SU-DHL-6 (cell line): ENCODE results near the gene PTGR1.

Experiments used
- H2AFZ ChIP-seq: fragments of 200-600 bp; sonication (generic); 2 replicates; pipeline ENCODE4 v1.6.1; 2014; ENCODE audit warnings: low read depth, mild to moderate bottlenecking, moderate library complexity, mixed read lengths, antibody characterized with exemption, low read length; ENCODE audit not compliant: severe bottlenecking
- H3F3A ChIP-seq: fragments of 200-600 bp; shearing (Covaris generic); 2 replicates; pipeline ENCODE4 v1.6.0; 2016; ENCODE audit warnings: antibody characterized with exemption, mild to moderate bottlenecking; ENCODE audit not compliant: insufficient read depth
- H3K27ac ChIP-seq: fragments of 200-600 bp; sonication (generic); 2 replicates; pipeline ENCODE4 v1.5.1; 2016; ENCODE audit warnings: low read depth, mild to moderate bottlenecking, low read length, moderate library complexity, mixed read lengths
- H3K27me3 ChIP-seq: fragments of 200-600 bp; sonication (generic), shearing (Covaris generic); 2 replicates; pipeline ENCODE4 v1.6.0; 2014; ENCODE audit warnings: mild to moderate bottlenecking, low read length
- H3K36me3 ChIP-seq: fragments of 200-600 bp; sonication (generic); 2 replicates; pipeline ENCODE4 v1.6.1; 2014; ENCODE audit warnings: mild to moderate bottlenecking, low read length, mixed read lengths
- H3K4me2 ChIP-seq: fragments of 300-600, 200-600 bp; shearing (Covaris generic), sonication (generic); 2 replicates; pipeline ENCODE4 v1.6.0; 2014; ENCODE audit warnings: low read length, low read depth, mild to moderate bottlenecking; ENCODE audit not compliant: poor library complexity, severe bottlenecking
- H3K4me3 ChIP-seq: fragments of 200-600 bp; sonication (generic); 2 replicates; pipeline ENCODE4 v1.5.1; 2014; ENCODE audit warnings: antibody characterized with exemption, low read length, mild to moderate bottlenecking, mixed read lengths; ENCODE audit not compliant: insufficient read depth, poor library complexity, severe bottlenecking
- H3K79me2 ChIP-seq: fragments of 200-600 bp; sonication (generic); 2 replicates; pipeline ENCODE4 v1.6.1; 2014; ENCODE audit warnings: mild to moderate bottlenecking, low read length, moderate library complexity; ENCODE audit not compliant: insufficient read depth
- H3K9ac ChIP-seq: fragments of 200-600 bp; sonication (generic); 2 replicates; pipeline ENCODE4 v1.7.0; 2014; ENCODE audit warnings: mild to moderate bottlenecking, low read length
- H3K9me2 ChIP-seq: fragments of 200-600 bp; sonication (generic); replicated peaks from 2 replicates; pipeline ENCODE4 v1.6.1; 2014; ENCODE audit warnings: low read length; ENCODE audit not compliant: insufficient read depth
- H3K9me3 ChIP-seq: fragments of 200-600 bp; sonication (generic); 2 replicates; pipeline ENCODE4 v1.6.1; 2014; ENCODE audit warnings: low read length, mixed read lengths; ENCODE audit not compliant: insufficient read depth
- H4K20me1 ChIP-seq: fragments of 200-600 bp; sonication (generic); 2 replicates; pipeline ENCODE4 v1.6.1; 2014; ENCODE audit warnings: low read depth, mild to moderate bottlenecking, antibody characterized with exemption, low read length, moderate library complexity, mixed read lengths
- CTCF ChIP-seq: fragments of 200-600 bp; sonication (generic); IDR thresholded peaks from one replicate; pipeline ENCODE4 v1.5.1; 2017; ENCODE audit warnings: antibody characterized with exemption, mild to moderate bottlenecking, low read length, moderate library complexity; ENCODE audit not compliant: insufficient read depth, poor library complexity, severe bottlenecking
- EZH2phosphoT487 ChIP-seq: fragments of 200-600 bp; sonication (generic), shearing (Covaris generic); conservative IDR thresholded peaks from 2 replicates; pipeline ENCODE4 v1.6.1; 2018; ENCODE audit warnings: mild to moderate bottlenecking, antibody characterized with exemption, low read length, moderate library complexity, mixed read lengths

PTGR1 gene

GRCh38 chr9:111542497-111543254, 56.8 kb downstream of the PTGR1 start:
- no peak overlapping the region for H3K4me3 ChIP-seq
- H4K20me1 ChIP-seq = no peaks in the 10 kb centered on the region
- H3K9ac ChIP-seq = no peak overlapping the region
- no peaks in the 10 kb centered on the region for H3K27me3 ChIP-seq
- H3K4me2 ChIP-seq = no peak overlapping the region
- no peaks in the 10 kb centered on the region for H3F3A ChIP-seq
- no peak overlapping the region for H3K27ac ChIP-seq
- H3K79me2 ChIP-seq = no peaks in the 10 kb centered on the region
- peaks cover 47% of the 10 kb centered on the region; the same call in 1 of the 2 replicates for H3K9me3 ChIP-seq
- no peaks in the 10 kb centered on the region for H3K9me2 ChIP-seq
- no peak for TF ChIP-seq CTCF
- no peak for TF ChIP-seq EZH2phosphoT487
- no peak overlapping the region for H2AFZ ChIP-seq
- H3K36me3 ChIP-seq = no peaks in the 10 kb centered on the region

- H3K9me3 ChIP-seq = no peaks in the 10 kb centered on the region
- H3K27me3 ChIP-seq = no peaks in the 10 kb centered on the region
- H3K4me3 ChIP-seq = no peak overlapping the region
- no peaks in the 10 kb centered on the region for H3F3A ChIP-seq
- no peaks in the 10 kb centered on the region for H3K9me2 ChIP-seq
- no peak overlapping the region for H2AFZ ChIP-seq
- H4K20me1 ChIP-seq = no peaks in the 10 kb centered on the region
- H3K27ac ChIP-seq = no peak overlapping the region
- TF ChIP-seq EZH2phosphoT487 = no peak
- TF ChIP-seq CTCF = no peak
- no peaks in the 10 kb centered on the region for H3K36me3 ChIP-seq
- H3K9ac ChIP-seq = no peak overlapping the region
- no peak overlapping the region for H3K4me2 ChIP-seq
- no peaks in the 10 kb centered on the region for H3K79me2 ChIP-seq
These were observed 66.2 kb downstream of the PTGR1 start for GRCh38 chr9:111533099-111533790.

GRCh38 chr9:111531716-111532115, 67.7 kb downstream of the PTGR1 start:
- H3K4me2 ChIP-seq = no peak overlapping the region
- H3K79me2 ChIP-seq = no peaks in the 10 kb centered on the region
- no peaks in the 10 kb centered on the region for H3F3A ChIP-seq
- TF ChIP-seq EZH2phosphoT487 (no peak), CTCF (no peak)
- H3K9ac ChIP-seq = no peak overlapping the region
- H3K9me2 ChIP-seq = no peaks in the 10 kb centered on the region
- no peaks in the 10 kb centered on the region for H3K36me3 ChIP-seq
- no peaks in the 10 kb centered on the region for H3K9me3 ChIP-seq
- H4K20me1 ChIP-seq = no peaks in the 10 kb centered on the region
- H3K4me3 ChIP-seq = no peak overlapping the region
- H3K27me3 ChIP-seq = no peaks in the 10 kb centered on the region
- no peak overlapping the region for H3K27ac ChIP-seq
- no peak overlapping the region for H2AFZ ChIP-seq
